GM18907 (cell line): ENCODE measurements around the gene OR2C3.
A peak's percentile ranks its signal among the peaks of the same experiment; 100 is the strongest.

Source experiments
- ATAC-seq: cut with Tn5 transposase; IDR thresholded peaks from one replicate; pipeline ENCODE4 v1.9.1; 2021; ENCODE audit warnings: mild to moderate bottlenecking, moderate library complexity; ENCODE audit not compliant: unreplicated experiment

OR2C3 gene

GRCh38 chr1:247518613-247518891 lies 17.7 kb downstream of the OR2C3 start:
- ATAC-seq = no peak

- ATAC-seq = no peak
Measured at GRCh38 chr1:247517795-247518612, 18.2 kb downstream of the OR2C3 start.

GRCh38 chr1:247506831-247507230 lies 29.4 kb downstream of the OR2C3 start:
- no peak for ATAC-seq

GRCh38 chr1:247500865-247501264 lies 35.4 kb downstream of the OR2C3 start:
- no peak for ATAC-seq

GRCh38 chr1:247496581-247497285 lies 39.5 kb downstream of the OR2C3 start:
- no peak for ATAC-seq

- ATAC-seq = peak; percentile 86
Measured at GRCh38 chr1:247494767-247495166, 41.5 kb downstream of the OR2C3 start.

- no peak for ATAC-seq
Measured at GRCh38 chr1:247493106-247493505, 43.1 kb downstream of the OR2C3 start.

GRCh38 chr1:247491328-247491727 lies 44.9 kb downstream of the OR2C3 start:
- no peak for ATAC-seq

- ATAC-seq = peak; percentile 74
Measured at GRCh38 chr1:247487057-247487456, 49.2 kb downstream of the OR2C3 start.

GRCh38 chr1:247482747-247483146 lies 53.5 kb downstream of the OR2C3 start:
- ATAC-seq = no peak

GRCh38 chr1:247476328-247477058 lies 59.7 kb downstream of the OR2C3 start:
- peak; percentile 51 for ATAC-seq

GRCh38 chr1:247475793-247476192 lies 60.4 kb downstream of the OR2C3 start:
- peak; percentile 18 for ATAC-seq
